GM21576 (cell line): Measurements from ENCODE around the gene MEI4.
"Not testable (repeated sequence)": the region's sequence is repeated elsewhere in the genome, so short reads cannot be mapped to it uniquely, and the experiment has no call there.

Experiments used
- ATAC-seq: cut with Tn5 transposase; IDR thresholded peaks from one replicate; pipeline ENCODE4 v1.9.1; 2021; ENCODE audit warnings: mild to moderate bottlenecking, moderate library complexity; ENCODE audit not compliant: unreplicated experiment

Gene MEI4

GRCh38 chr6:77678048-77678447, 25.2 kb downstream of the MEI4 start:
- ATAC-seq: no peak

GRCh38 chr6:77683515-77683914, 30.7 kb downstream of the MEI4 start:
- ATAC-seq: no peak

GRCh38 chr6:77686931-77687330, 34.1 kb downstream of the MEI4 start:
- ATAC-seq: no peak

- no peak for ATAC-seq
Observed at GRCh38 chr6:77688649-77689048, 35.8 kb downstream of the MEI4 start.

- not testable (repeated sequence) for ATAC-seq
Observed at GRCh38 chr6:77700095-77700494, 47.3 kb downstream of the MEI4 start.

GRCh38 chr6:77707603-77708002, 54.8 kb downstream of the MEI4 start:
- no peak for ATAC-seq

GRCh38 chr6:77715588-77715987, 62.7 kb downstream of the MEI4 start:
- no peak for ATAC-seq

- no peak for ATAC-seq
Observed at GRCh38 chr6:77716311-77716710, 63.5 kb downstream of the MEI4 start.

- not testable (repeated sequence) for ATAC-seq
Observed at GRCh38 chr6:77736010-77736409, 83.2 kb downstream of the MEI4 start.

- no peak for ATAC-seq
Observed at GRCh38 chr6:77740380-77740779, 87.5 kb downstream of the MEI4 start.

- ATAC-seq: not testable (repeated sequence)
Observed at GRCh38 chr6:77752156-77752555, 99.3 kb downstream of the MEI4 start.

GRCh38 chr6:77762386-77762785, 109.5 kb downstream of the MEI4 start:
- no peak for ATAC-seq

- ATAC-seq: no peak
Observed at GRCh38 chr6:77763124-77763523, 110.3 kb downstream of the MEI4 start.

GRCh38 chr6:77764364-77764763, 111.5 kb downstream of the MEI4 start:
- no peak for ATAC-seq

GRCh38 chr6:77773157-77773822, 120.5 kb downstream of the MEI4 start:
- no peak for ATAC-seq

GRCh38 chr6:77774457-77774856, 121.6 kb downstream of the MEI4 start:
- no peak for ATAC-seq

GRCh38 chr6:77776441-77776840, 123.6 kb downstream of the MEI4 start:
- ATAC-seq: no peak

GRCh38 chr6:77778527-77778926, 125.7 kb downstream of the MEI4 start:
- ATAC-seq: no peak

GRCh38 chr6:77786935-77787629, 134.2 kb downstream of the MEI4 start:
- no peak for ATAC-seq

GRCh38 chr6:77796824-77797809, 144.3 kb downstream of the MEI4 start:
- ATAC-seq: no peak

- ATAC-seq: no peak
Observed at GRCh38 chr6:77812304-77812703, 159.5 kb downstream of the MEI4 start.
